ENCODE results near the gene ARMC2.

Gene ARMC2

GRCh38 chr6:108960601-108961000, 112.4 kb downstream of the ARMC2 start:
- Histone ChIP-seq H3K4me1 (ENCODE audit: insufficient read depth, insufficient read length) (no peaks in the 10 kb centered on the region), H3K36me3 (ENCODE audit: insufficient read depth, insufficient read length, low read length) (no peaks in the 10 kb centered on the region), H3K9ac (ENCODE audit: insufficient read length, low read depth) (no peak overlapping the region), H3K4me3 (ENCODE audit: insufficient read length, low read depth) (no peak overlapping the region), H3K27me3 (ENCODE audit: insufficient read depth, insufficient read length) (no peaks in the 10 kb centered on the region), H3K9me3 (ENCODE audit: insufficient read depth, low read length) (no peaks in the 10 kb centered on the region)
- TF ChIP-seq SUZ12 (IDR thresholded peaks at IDR 0.05; ENCODE audit: extremely low read depth, insufficient read depth, insufficient read length) (no peak), YY1 (IDR thresholded peaks at IDR 0.05; ENCODE audit: insufficient read depth, insufficient read length) (no peak), ZNF274 (IDR thresholded peaks at IDR 0.05; ENCODE audit: low read depth, low read length) (no peak)
- no peak for DNase-seq (ENCODE audit: low read depth, low spot score)

DNA sequence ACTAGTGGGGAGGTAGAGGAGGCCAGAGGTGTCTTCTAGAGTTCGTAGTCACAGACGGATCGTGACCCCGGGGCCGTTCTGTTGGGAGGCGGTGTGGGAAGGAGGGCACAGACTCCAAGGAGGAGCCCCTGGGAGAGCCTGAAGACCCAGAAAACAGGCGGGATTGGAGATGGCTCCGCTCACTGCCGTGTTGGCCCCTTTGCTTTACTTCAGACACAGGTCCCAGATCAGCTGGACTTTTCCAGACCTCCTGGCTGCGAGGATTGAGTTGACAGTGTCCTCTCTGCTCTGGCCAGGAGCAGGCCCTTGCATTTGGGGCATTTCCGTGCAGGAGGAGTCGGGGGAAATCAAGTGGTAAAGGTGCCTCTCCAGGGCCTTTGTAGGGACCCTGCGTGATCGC, 112.9 kb downstream of the ARMC2 start:
- no peak for TF ChIP-seq ZNF274 (IDR thresholded peaks at IDR 0.05; ENCODE audit: low read depth, low read length)
- Histone ChIP-seq H3K36me3 (ENCODE audit: insufficient read depth, insufficient read length, low read length) (no peaks in the 10 kb centered on the region), H3K4me3 (ENCODE audit: insufficient read length, low read depth) (no peak overlapping the region), H3K9me3 (ENCODE audit: insufficient read depth, low read length) (no peaks in the 10 kb centered on the region), H3K9ac (ENCODE audit: insufficient read length, low read depth) (no peak overlapping the region), H3K27me3 (ENCODE audit: insufficient read depth, insufficient read length) (no peaks in the 10 kb centered on the region), H3K4me1 (ENCODE audit: insufficient read depth, insufficient read length) (no peaks in the 10 kb centered on the region)
- DNase-seq (ENCODE audit: low read depth, low spot score), result no peak

- H3K4me3 ChIP-seq (ENCODE audit: insufficient read length, low read depth), result no peak overlapping the region
- H3K4me1 ChIP-seq (ENCODE audit: insufficient read depth, insufficient read length), result no peaks in the 10 kb centered on the region
- no peak for TF ChIP-seq SUZ12 (IDR thresholded peaks at IDR 0.05; ENCODE audit: extremely low read depth, insufficient read depth, insufficient read length)
- no peak for TF ChIP-seq YY1 (IDR thresholded peaks at IDR 0.05; ENCODE audit: insufficient read depth, insufficient read length)
- no peak for TF ChIP-seq ZNF274 (IDR thresholded peaks at IDR 0.05; ENCODE audit: low read depth, low read length)
- no peaks in the 10 kb centered on the region for H3K9me3 ChIP-seq (ENCODE audit: insufficient read depth, low read length)
- DNase-seq (ENCODE audit: low read depth, low spot score), result no peak
- no peaks in the 10 kb centered on the region for H3K27me3 ChIP-seq (ENCODE audit: insufficient read depth, insufficient read length)
- H3K9ac ChIP-seq (ENCODE audit: insufficient read length, low read depth), result no peak overlapping the region
- H3K36me3 ChIP-seq (ENCODE audit: insufficient read depth, insufficient read length, low read length), result no peaks in the 10 kb centered on the region
These were observed 113.8 kb downstream of the ARMC2 start for GRCh38 chr6:108961985-108962384.

DNA sequence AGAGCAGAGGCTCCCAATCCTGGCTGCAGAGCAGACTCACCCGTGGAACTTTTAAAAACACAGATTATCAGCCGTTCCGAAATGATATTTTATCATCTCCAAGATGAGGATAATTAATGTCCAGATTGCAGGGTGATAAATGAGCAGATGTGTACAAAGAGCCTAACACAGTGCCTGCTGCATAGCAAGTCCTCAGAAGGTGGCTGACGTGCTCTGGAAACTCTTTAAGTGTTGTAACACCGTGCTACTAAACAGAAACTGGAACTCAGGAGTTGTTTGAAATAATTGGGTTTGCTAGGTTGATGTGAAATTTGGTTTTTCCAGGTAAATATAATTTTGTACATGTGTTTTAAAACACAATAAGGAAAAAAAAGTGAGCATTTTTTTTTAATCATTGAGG, 118.0 kb downstream of the ARMC2 start:
- Histone ChIP-seq H3K4me1 (ENCODE audit: insufficient read depth, insufficient read length) (no peaks in the 10 kb centered on the region), H3K27me3 (ENCODE audit: insufficient read depth, insufficient read length) (no peaks in the 10 kb centered on the region), H3K9me3 (ENCODE audit: insufficient read depth, low read length) (no peaks in the 10 kb centered on the region), H3K9ac (ENCODE audit: insufficient read length, low read depth) (no peak overlapping the region), H3K4me3 (ENCODE audit: insufficient read length, low read depth) (no peak overlapping the region), H3K36me3 (ENCODE audit: insufficient read depth, insufficient read length, low read length) (no peaks in the 10 kb centered on the region)
- no peak for DNase-seq (ENCODE audit: low read depth, low spot score)
- TF ChIP-seq SUZ12 (IDR thresholded peaks at IDR 0.05; ENCODE audit: extremely low read depth, insufficient read depth, insufficient read length), result no peak

GRCh38 chr6:108966855-108967755, 118.9 kb downstream of the ARMC2 start:
- H3K4me3 ChIP-seq (ENCODE audit: insufficient read length, low read depth), result no peak overlapping the region
- H3K36me3 ChIP-seq (ENCODE audit: insufficient read depth, insufficient read length, low read length), result no peaks in the 10 kb centered on the region
- TF ChIP-seq ZNF274 (IDR thresholded peaks at IDR 0.05; ENCODE audit: low read depth, low read length) (no peak), YY1 (IDR thresholded peaks at IDR 0.05; ENCODE audit: insufficient read depth, insufficient read length) (no peak), SUZ12 (IDR thresholded peaks at IDR 0.05; ENCODE audit: extremely low read depth, insufficient read depth, insufficient read length) (no peak)
- H3K27me3 ChIP-seq (ENCODE audit: insufficient read depth, insufficient read length), result no peaks in the 10 kb centered on the region
- no peaks in the 10 kb centered on the region for H3K4me1 ChIP-seq (ENCODE audit: insufficient read depth, insufficient read length)
- no peaks in the 10 kb centered on the region for H3K9me3 ChIP-seq (ENCODE audit: insufficient read depth, low read length)
- no peak for DNase-seq (ENCODE audit: low read depth, low spot score)
- H3K9ac ChIP-seq (ENCODE audit: insufficient read length, low read depth), result no peak overlapping the region

- 0 out of 2 replicates have a peak, but pooled peaks cover 3% of the 10 kb centered on the region for H3K9me3 ChIP-seq (ENCODE audit: insufficient read depth, low read length)
- H3K36me3 ChIP-seq (ENCODE audit: insufficient read depth, insufficient read length, low read length), result no peaks in the 10 kb centered on the region
- DNase-seq (ENCODE audit: low read depth, low spot score), result no peak
- TF ChIP-seq SUZ12 (IDR thresholded peaks at IDR 0.05; ENCODE audit: extremely low read depth, insufficient read depth, insufficient read length) (no peak), ZNF274 (IDR thresholded peaks at IDR 0.05; ENCODE audit: low read depth, low read length) (no peak)
- no peak overlapping the region for H3K9ac ChIP-seq (ENCODE audit: insufficient read length, low read depth)
- H3K27me3 ChIP-seq (ENCODE audit: insufficient read depth, insufficient read length), result no peaks in the 10 kb centered on the region
- no peaks in the 10 kb centered on the region for H3K4me1 ChIP-seq (ENCODE audit: insufficient read depth, insufficient read length)
- no peak overlapping the region for H3K4me3 ChIP-seq (ENCODE audit: insufficient read length, low read depth)
These were observed 120.4 kb downstream of the ARMC2 start for GRCh38 chr6:108968325-108969316.

DNA sequence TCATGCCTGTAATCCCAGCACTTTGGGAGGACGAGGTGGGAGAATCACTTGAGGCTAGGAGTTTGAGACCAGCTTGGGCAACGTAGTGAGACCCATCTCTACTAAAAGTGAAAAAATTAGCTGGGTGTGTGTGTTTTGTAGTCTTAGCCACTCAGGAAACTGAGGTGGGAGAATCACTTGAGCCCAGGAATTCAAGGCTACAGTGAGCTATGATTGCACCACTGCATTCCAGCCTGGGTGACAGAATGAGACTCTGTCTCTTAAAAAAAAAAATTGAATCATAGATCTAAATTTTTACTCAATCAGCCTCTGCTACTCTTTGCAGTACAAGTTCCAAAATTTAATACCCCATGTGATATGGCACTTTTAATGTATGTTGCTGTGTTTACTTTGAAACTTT, 121.6 kb downstream of the ARMC2 start:
- no peaks in the 10 kb centered on the region for H3K27me3 ChIP-seq (ENCODE audit: insufficient read depth, insufficient read length)
- TF ChIP-seq ZNF274 (IDR thresholded peaks at IDR 0.05; ENCODE audit: low read depth, low read length) (no peak), YY1 (IDR thresholded peaks at IDR 0.05; ENCODE audit: insufficient read depth, insufficient read length) (no peak), SUZ12 (IDR thresholded peaks at IDR 0.05; ENCODE audit: extremely low read depth, insufficient read depth, insufficient read length) (no peak)
- H3K9ac ChIP-seq (ENCODE audit: insufficient read length, low read depth), result no peak overlapping the region
- no peak for DNase-seq (ENCODE audit: low read depth, low spot score)
- no peaks in the 10 kb centered on the region for H3K36me3 ChIP-seq (ENCODE audit: insufficient read depth, insufficient read length, low read length)
- no peak overlapping the region for H3K4me3 ChIP-seq (ENCODE audit: insufficient read length, low read depth)
- 0 out of 2 replicates have a peak, but pooled peaks cover 3% of the 10 kb centered on the region for H3K9me3 ChIP-seq (ENCODE audit: insufficient read depth, low read length)
- H3K4me1 ChIP-seq (ENCODE audit: insufficient read depth, insufficient read length), result no peaks in the 10 kb centered on the region

All from NT2/D1 (cell line).